ENCODE measurements around the gene VAC14.

Gene VAC14

DNA sequence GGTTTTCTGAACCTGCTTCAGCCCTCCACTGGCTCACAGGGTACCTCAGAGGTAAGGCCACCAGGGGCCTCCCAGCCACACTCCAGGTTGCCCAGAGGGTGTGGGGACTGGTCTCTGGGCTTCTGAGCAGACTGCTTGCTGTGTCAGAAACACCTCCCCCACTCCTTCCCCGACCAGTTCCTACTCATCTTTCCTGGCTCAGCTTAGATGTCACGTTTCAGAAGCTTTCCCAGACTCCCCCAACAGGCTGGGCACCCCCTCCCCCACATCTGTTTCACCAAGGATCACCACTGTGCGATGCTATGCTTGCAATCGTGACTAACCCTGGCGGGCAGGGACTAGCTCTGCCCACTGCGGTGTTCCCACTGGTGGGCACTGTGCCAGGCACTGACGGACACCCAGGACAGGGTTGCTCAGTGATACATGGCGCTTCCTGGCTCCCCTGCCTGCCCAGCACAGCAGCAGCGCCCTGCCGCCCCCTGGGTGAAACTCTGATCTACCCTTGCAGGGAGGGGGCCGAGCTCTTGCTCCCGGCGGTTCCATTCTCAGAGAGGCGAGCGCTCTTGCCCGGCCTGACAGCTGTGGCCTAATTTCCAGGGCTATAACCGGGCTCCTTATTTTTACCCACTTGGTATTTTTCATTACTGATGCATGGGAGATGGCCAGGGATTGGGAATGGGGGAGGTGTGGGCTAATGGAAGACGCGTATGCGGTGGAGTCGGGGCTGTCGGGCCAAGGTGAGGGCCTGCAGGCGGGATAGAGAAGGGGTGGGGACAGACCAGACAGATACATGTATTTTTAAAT, 85.7 kb downstream of the VAC14 start:
- in situ Hi-C loops (cut with HindIII; ENCODE audit: low sequenced_read_pairs), result no loop called here
- no peak overlapping the region for H3K4me3 ChIP-seq (ENCODE audit: low read depth, low read length)
- DNase-seq (ENCODE audit: low read depth), result no peak
- TF ChIP-seq, protein P1, sequence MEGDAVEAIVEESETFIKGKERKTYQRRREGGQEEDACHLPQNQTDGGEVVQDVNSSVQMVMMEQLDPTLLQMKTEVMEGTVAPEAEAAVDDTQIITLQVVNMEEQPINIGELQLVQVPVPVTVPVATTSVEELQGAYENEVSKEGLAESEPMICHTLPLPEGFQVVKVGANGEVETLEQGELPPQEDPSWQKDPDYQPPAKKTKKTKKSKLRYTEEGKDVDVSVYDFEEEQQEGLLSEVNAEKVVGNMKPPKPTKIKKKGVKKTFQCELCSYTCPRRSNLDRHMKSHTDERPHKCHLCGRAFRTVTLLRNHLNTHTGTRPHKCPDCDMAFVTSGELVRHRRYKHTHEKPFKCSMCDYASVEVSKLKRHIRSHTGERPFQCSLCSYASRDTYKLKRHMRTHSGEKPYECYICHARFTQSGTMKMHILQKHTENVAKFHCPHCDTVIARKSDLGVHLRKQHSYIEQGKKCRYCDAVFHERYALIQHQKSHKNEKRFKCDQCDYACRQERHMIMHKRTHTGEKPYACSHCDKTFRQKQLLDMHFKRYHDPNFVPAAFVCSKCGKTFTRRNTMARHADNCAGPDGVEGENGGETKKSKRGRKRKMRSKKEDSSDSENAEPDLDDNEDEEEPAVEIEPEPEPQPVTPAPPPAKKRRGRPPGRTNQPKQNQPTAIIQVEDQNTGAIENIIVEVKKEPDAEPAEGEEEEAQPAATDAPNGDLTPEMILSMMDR (IDR thresholded peaks at IDR 0.05; ENCODE audit: low read depth, low read length, missing control alignments), result peak; percentile 3

DNA sequence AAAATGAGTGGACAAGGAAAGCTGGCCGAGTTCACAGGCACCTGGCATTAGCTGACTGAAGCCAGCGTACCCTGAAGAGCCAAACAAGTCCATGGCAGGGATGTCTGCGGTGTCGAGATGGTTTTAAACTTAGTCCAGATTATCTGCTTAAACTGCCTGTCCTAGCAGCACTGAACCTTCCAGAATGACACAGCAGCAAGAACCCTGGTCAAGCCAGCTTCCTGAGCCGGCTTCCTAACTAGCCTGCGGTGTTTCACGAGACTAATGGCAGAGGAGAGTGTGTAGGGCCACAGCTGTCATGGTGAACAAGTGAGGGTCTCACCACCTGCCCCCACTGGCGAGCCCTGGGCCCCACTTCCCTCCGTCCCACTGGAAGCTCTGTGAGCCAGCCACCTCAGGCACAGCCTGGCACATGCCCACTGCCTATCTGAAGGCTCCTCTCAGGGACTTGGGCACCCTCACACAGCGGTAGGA, 86.3 kb downstream of the VAC14 start:
- in situ Hi-C loops (cut with HindIII; ENCODE audit: low sequenced_read_pairs), result no loop called here

DNA sequence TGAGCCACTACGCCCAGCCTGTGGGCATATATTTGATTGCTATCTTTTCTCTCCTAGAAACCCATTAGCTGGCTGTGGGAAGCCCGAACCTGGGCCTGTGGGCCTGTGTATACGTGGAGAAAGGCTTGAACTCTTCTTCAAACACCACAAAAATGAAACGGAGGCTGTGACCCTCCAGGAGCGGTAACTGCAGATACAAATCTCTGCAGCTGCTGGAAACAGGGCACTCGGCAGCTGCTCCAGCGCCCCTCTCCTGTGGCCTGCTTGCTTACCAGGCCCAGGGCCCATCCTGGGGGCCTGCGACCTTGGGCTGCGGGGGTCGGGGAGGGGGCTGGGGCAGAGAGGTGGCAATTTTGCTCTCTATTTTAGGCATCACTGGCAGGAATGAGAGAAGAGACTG, 87.1 kb downstream of the VAC14 start:
- TF ChIP-seq, protein P1 (IDR thresholded peaks at IDR 0.05; ENCODE audit: low read depth, low read length, missing control alignments), result no peak
- DNase-seq (ENCODE audit: low read depth), result no peak
- no peak overlapping the region for H3K4me3 ChIP-seq (ENCODE audit: low read depth, low read length)
- in situ Hi-C loops (cut with HindIII; ENCODE audit: low sequenced_read_pairs), result no loop called here

More for the DNA sequence above, 86.3 kb downstream of the VAC14 start:
- DNase-seq (ENCODE audit: low read depth), result no peak
- no peak overlapping the region for H3K4me3 ChIP-seq (ENCODE audit: low read depth, low read length)
- TF ChIP-seq, protein P1 (IDR thresholded peaks at IDR 0.05; ENCODE audit: low read depth, low read length, missing control alignments), result no peak

DNA sequence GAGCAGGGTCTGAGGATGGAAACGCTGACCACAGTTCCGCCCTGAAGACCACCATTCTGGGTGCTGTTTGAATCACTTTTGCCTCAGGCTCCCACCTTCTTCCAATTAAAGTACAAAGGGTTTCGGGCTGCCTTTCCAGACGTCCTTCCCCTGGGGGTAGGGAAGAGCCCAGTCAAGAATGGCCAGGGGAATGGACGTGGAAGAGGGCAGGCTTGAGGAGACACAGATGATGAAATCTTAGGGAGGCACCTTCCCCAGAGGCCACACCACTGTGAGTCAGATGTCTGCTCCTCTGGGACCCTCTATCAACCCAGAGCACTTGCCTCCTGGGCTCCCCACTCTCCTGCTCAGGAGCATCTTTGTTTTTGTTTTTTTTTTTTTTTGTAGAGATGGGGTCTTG, 87.6 kb downstream of the VAC14 start:
- in situ Hi-C loops (cut with HindIII; ENCODE audit: low sequenced_read_pairs), result no loop called here
- DNase-seq (ENCODE audit: low read depth), result no peak

DNA sequence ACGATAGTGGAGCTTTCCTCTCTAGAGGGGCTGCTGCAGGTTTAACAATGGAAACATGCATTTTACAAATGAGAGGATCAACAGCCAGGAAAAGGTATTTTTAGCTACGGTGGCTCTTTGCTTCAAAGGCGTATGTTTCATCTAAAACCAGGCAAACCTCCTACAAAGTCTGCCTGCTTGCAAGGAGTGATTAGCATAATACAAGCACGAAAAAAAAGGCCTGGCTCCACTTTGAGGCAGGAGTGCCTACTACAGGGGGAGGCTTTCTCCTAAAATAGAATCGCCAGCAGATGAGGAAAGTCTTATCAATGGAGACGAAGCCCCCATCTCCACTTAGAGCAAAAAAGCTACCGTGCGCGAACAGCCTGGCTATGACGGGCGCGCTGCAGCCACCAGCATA, 88.0 kb downstream of the VAC14 start:
- TF ChIP-seq, protein P1 (IDR thresholded peaks at IDR 0.05; ENCODE audit: low read depth, low read length, missing control alignments), result no peak
- in situ Hi-C loops (cut with HindIII; ENCODE audit: low sequenced_read_pairs), result no loop called here
- no peak overlapping the region for H3K4me3 ChIP-seq (ENCODE audit: low read depth, low read length)
- no peak for DNase-seq (ENCODE audit: low read depth)

More for the DNA sequence above, 87.6 kb downstream of the VAC14 start:
- TF ChIP-seq, protein P1 (IDR thresholded peaks at IDR 0.05; ENCODE audit: low read depth, low read length, missing control alignments), result no peak
- H3K4me3 ChIP-seq (ENCODE audit: low read depth, low read length), result no peak overlapping the region

DNA sequence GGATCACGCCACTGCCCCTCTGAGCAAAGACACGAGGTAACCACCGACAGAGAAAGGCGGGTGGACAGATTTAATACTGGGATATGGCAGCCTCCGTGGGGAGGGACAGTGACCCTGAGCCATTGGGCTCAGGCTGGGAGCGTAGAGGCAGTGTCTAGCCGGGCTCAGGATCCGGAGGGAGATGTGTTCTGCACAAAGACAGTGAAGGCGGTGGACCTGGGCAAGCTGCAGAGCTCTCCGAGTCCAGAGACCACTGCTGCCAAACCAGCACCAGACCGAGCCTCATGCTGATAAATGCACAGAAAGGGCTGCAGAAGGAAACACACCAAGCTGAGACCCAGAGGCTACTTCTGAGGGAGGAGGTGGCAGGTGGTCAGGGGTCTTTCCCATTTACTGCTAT, 88.6 kb downstream of the VAC14 start:
- DNase-seq (ENCODE audit: low read depth), result no peak
- H3K4me3 ChIP-seq (ENCODE audit: low read depth, low read length), result no peak overlapping the region
- TF ChIP-seq, protein P1 (IDR thresholded peaks at IDR 0.05; ENCODE audit: low read depth, low read length, missing control alignments), result no peak
- in situ Hi-C loops (cut with HindIII; ENCODE audit: low sequenced_read_pairs), result no loop called here

All from astrocyte of the cerebellum (primary cell).